Pulmonary artery endothelial cell (primary cell): ENCODE results near the gene KRT35. TPM values are rescaled to one million over a fixed set of nuclear protein-coding genes. Genes with fewer than 3 reads are reported as not detected.

ENCODE experiments used
- DNase-seq: peaks from one replicate; pipeline ENCODE4 v3.0.0-alpha.2; 2011; ENCODE audit warnings: low read depth, low spot score
- total RNA-seq: library from RNA; depleted of rRNA; stranded (reverse); fragments of >200 nt; gene quantifications from 2 replicates; pipeline ENCODE4 v1.2.3, GENCODE V29; 2014

Gene KRT35
- total RNA-seq, 1 donor from 2014 or later: not detected

- DNase-seq: no peak
Observed at GRCh38 chr17:41512546-41513167, 31.7 kb upstream of the KRT35 start.

- DNase-seq: no peak
Observed at GRCh38 chr17:41511716-41512115, 30.8 kb upstream of the KRT35 start.

- no peak for DNase-seq
Observed at GRCh38 chr17:41511116-41511515, 30.2 kb upstream of the KRT35 start.

- DNase-seq: no peak
Observed at GRCh38 chr17:41510251-41511065, 29.5 kb upstream of the KRT35 start.

GRCh38 chr17:41507315-41507880, 26.4 kb upstream of the KRT35 start:
- DNase-seq: no peak

GRCh38 chr17:41505809-41506767, 25.1 kb upstream of the KRT35 start:
- DNase-seq: no peak

- no peak for DNase-seq
Observed at GRCh38 chr17:41505007-41505808, 24.3 kb upstream of the KRT35 start, which contains the start of gene KRT13. TSS of gene KRT13 (minus strand) at chr17:41505612. CDS start at chr17:41505550, 62 bp downstream.

- DNase-seq: no peak
Observed at GRCh38 chr17:41504246-41504977, 23.5 kb upstream of the KRT35 start.

GRCh38 chr17:41503202-41503601, 22.3 kb upstream of the KRT35 start:
- DNase-seq: no peak

GRCh38 chr17:41500131-41500911, 19.4 kb upstream of the KRT35 start:
- DNase-seq: peak; percentile 29

- no peak for DNase-seq
Observed at GRCh38 chr17:41499714-41500113, 18.8 kb upstream of the KRT35 start.

GRCh38 chr17:41498276-41498675, 17.3 kb upstream of the KRT35 start:
- no peak for DNase-seq

GRCh38 chr17:41496803-41497484, 16.0 kb upstream of the KRT35 start:
- DNase-seq: peak; percentile 61

- no peak for DNase-seq
Observed at GRCh38 chr17:41494524-41494923, 13.6 kb upstream of the KRT35 start.

GRCh38 chr17:41492771-41493170, 11.8 kb upstream of the KRT35 start:
- peak; percentile 69 for DNase-seq

- DNase-seq: peak; percentile 7
Observed at GRCh38 chr17:41492351-41492750, 11.4 kb upstream of the KRT35 start.

- no peak for DNase-seq
Observed at GRCh38 chr17:41491476-41491875, 10.5 kb upstream of the KRT35 start.
